ENCODE data around the gene TEAD1. TPM values are rescaled to one million over a fixed set of nuclear protein-coding genes. Genes with fewer than 3 reads are reported as not detected.

Gene TEAD1
- polyA plus RNA-seq, 2 of the 4 experiments (the other 2 are of a cell fraction), result 111 to 112 TPM

GRCh38 chr11:12840871-12841660 lies 166.8 kb downstream of the TEAD1 start (continued):
- TF ChIP-seq HMGXB4 (CRISPR knock-in tag; IDR thresholded peaks at IDR 0.05; ENCODE audit: borderline replicate concordance), result no peak
- TF ChIP-seq TP53 (CRISPR knock-in tag; IDR thresholded peaks at IDR 0.05), result no peak
- no peak for TF ChIP-seq MAX (IDR thresholded peaks at IDR 0.05)
- no peak for TF ChIP-seq ATOH8 (CRISPR knock-in tag; IDR thresholded peaks at IDR 0.05; ENCODE audit: low read depth)

GRCh38 chr11:12841946-12842630 lies 167.9 kb downstream of the TEAD1 start:
- ATAC-seq (peak; percentile 25 to 56; a peak in 3 of 6 replicates), FAIRE-seq (no peak), DNase-seq (ENCODE audit: low read depth in 1 of 2, low spot score in 1 of 2) (peak in 1 of 2 experiments; percentile 61)
- peak overlapping the region; percentile 54 for H3K4me2 ChIP-seq
- H3K4me3 ChIP-seq, result no peak overlapping the region
- ChIA-PET POLR2A (no interaction called here), CTCF (interaction anchor here (0.7 to 1.4 kb wide), 4 partner anchors 12 to 511 kb away, joined by 3 to 5 read pairs (median 3); no protein-coding TSS in a partner anchor)
- TF ChIP-seq HOXA7 (CRISPR knock-in tag; IDR thresholded peaks at IDR 0.05) (no peak), NPAS2 (CRISPR knock-in tag; IDR thresholded peaks at IDR 0.05; ENCODE audit: borderline replicate concordance) (no peak), SREBF2 (IDR thresholded peaks at IDR 0.05) (no peak), HMGXB4 (CRISPR knock-in tag; IDR thresholded peaks at IDR 0.05; ENCODE audit: borderline replicate concordance) (no peak), RAD21 (conservative IDR thresholded peaks at IDR 0.05 in 1 of 2, IDR thresholded peaks at IDR 0.05 in 1 of 2) (no peak)
- no peaks in the 10 kb centered on the region for H3K9me3 ChIP-seq
- 55% methylated on average over 9 of the region's 9 CpGs for WGBS (ENCODE audit: missing lambda C conversion rate)
- H3K4me1 ChIP-seq, result peaks cover 77% of the 10 kb centered on the region
- H3K27ac ChIP-seq, result peak overlapping the region; percentile 26 to 58; a peak in 5 of 6 replicates

GRCh38 chr11:12842933-12843636 lies 168.9 kb downstream of the TEAD1 start:
- Histone ChIP-seq H3K4me3 (no peak overlapping the region), H3K27ac (no peak overlapping the region), H3K4me2 (peak overlapping the region; percentile 54), H3K9me3 (no peaks in the 10 kb centered on the region), H3K4me1 (peaks cover 82% of the 10 kb centered on the region)
- CTCF ChIA-PET, result interaction anchor here (0.7 to 1.9 kb wide), 3 partner anchors 13 to 42 kb away, joined by 3 to 4 read pairs (median 3); no protein-coding TSS in a partner anchor
- TF ChIP-seq HOXB5 (CRISPR knock-in tag; IDR thresholded peaks at IDR 0.05), result peak; percentile 93
- no peak for TF ChIP-seq KDM5A (IDR thresholded peaks at IDR 0.05)
- POLR2A ChIA-PET, result interaction anchor here (0.7 kb wide), 1 partner anchor 156 kb away, joined by 3 read pairs; no protein-coding TSS in a partner anchor
- DNase-seq (ENCODE audit: low read depth in 1 of 2, low spot score in 1 of 2) (peak in 1 of 2 experiments; percentile 65), FAIRE-seq (no peak), ATAC-seq (peak in 1 of 2 experiments; percentile 20; a peak in 2 of 6 replicates)
- WGBS (ENCODE audit: missing lambda C conversion rate), result 71% methylated on average over 6 of the region's 6 CpGs

All from A549 (cell line).